HG03558 (cell line): ENCODE results near the gene KCNMA1.
"Not testable (repeated sequence)": the region's sequence is repeated elsewhere in the genome, so short reads cannot be mapped to it uniquely, and the experiment has no call there.

Experiments
- ATAC-seq: cut with Tn5 transposase; IDR thresholded peaks from one replicate; pipeline ENCODE4 v1.9.1; 2021; ENCODE audit warnings: moderate number of reproducible peaks; ENCODE audit not compliant: unreplicated experiment; ENCODE audit errors: extremely low read depth

KCNMA1 gene

DNA sequence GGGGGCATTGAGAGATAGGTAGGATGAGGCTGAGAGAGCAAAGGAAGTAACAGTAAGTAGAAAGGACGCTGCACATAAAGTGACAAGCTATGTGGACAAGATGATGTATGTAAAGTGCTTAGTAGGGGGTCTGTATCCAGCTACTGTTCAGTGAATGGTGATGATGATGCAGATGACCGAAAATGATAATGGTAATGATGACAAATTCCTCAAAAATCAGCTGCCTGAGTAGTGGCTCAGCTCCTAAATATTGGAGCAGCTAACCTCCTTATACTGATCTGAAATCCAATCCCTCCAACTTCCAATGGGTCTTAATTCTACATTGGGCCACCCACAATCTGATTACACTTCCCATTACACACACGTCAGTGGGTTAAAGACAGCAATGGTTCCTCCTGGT lies 27.1 kb upstream of the KCNMA1 start:
- no peak for ATAC-seq

GRCh38 chr10:77664008-77664407 lies 26.4 kb upstream of the KCNMA1 start:
- ATAC-seq = no peak

DNA sequence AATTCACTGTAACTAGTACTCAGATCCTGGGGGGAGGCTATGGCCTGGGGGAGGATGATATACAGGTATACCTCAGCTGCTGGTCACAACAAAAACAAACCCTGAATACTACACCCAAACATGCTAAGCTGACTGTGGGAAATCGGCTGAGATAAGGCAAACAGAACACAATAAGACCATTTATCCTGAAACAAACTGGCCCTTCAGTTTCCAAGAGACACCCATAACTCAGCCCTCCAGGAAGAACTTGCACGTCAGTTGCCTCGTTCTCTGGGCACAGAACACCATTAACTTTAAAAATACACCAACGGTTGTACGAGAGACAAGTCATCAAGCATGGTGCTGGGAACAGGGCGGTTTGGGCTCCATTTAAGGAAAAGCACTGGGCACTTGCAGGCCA lies 24.1 kb upstream of the KCNMA1 start:
- ATAC-seq = no peak

- no peak for ATAC-seq
Observed at GRCh38 chr10:77661100-77661499, 23.5 kb upstream of the KCNMA1 start.

DNA sequence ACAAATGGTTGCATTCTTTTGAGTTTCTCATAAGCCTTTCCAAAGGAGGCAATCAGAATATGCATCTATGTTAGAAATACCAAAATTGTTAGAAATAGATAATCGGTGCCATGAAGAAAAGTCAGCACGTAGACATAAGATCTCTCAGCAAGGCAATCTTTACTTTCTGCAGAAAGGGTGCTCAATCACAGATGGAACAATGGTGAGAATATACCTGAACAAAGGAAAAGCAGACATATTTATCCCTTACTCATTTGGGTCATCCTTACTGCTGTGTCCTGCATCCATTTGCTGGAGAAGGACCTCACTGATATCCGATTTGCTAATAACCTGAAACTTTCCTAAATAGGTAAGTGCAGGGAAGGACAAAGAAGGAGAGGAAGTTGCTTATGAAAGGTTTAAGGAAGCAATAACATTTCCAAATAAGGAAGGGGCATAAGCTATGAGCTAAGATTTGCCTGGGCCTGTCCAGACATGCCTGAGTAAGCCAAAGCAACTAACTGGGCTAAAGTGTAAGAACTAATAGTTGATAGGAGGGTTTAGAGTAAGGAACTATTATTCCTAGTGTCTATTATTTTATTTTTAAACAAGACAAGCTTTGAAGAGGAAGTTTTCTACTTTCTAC lies 21.6 kb upstream of the KCNMA1 start:
- ATAC-seq = not testable (repeated sequence)

DNA sequence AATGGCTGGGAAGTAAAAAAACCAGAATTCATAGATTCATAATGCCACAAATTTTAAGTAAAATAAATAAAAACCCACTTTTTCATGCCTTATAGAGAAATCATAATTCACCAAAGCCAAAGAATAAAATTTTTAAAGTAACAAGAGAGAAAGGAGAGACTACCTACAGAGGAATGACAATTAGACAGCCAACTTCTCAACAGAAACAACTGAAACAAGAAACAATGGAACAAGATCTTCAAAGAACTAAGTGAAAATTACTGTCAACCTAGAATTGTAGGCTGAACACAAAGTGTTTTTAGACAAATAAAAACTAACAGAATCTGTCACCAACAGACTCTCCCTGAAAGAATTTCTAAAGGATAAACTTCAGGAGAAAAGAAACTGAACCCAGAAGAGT lies 15.6 kb upstream of the KCNMA1 start:
- ATAC-seq = no peak

- ATAC-seq = no peak
Observed at GRCh38 chr10:77649333-77650331, 12.0 kb upstream of the KCNMA1 start.

GRCh38 chr10:77648472-77648871 lies 10.9 kb upstream of the KCNMA1 start:
- no peak for ATAC-seq

DNA sequence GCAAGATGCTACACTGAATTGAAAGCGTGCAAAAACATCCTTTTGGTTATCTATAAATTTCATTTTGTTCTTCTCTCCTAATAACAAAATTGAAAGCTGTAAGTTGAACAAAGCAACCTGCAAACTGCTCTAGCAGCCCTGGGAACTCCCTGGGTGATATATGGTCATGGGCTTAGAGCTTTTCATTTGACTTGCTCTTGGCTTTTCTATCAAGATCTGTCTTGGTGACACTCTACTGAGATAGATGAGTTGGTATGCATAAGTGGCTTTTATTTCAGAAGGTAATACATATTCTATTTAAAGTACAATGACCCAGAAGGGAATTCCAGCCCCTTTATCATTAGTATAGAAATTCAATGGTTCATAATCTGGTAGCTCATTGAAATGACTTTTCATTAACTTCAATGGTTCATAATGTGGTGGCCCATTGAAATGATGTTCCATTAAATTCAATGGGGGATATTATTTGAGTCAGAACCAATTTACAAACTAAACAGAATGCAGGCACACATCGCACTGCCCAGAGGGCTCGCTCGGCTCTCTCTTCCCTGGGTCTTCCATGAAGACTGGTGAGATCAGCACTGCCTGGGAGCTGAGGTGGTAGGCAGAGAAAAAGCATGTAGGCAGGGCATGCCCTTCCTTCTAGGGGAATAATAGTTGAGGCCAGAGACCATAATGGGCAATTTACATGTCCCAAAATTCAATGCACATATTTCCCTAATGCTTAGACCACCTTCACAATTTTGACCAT lies 10.1 kb upstream of the KCNMA1 start:
- ATAC-seq = no peak

GRCh38 chr10:77644557-77645243 lies 7.1 kb upstream of the KCNMA1 start:
- no peak for ATAC-seq

DNA sequence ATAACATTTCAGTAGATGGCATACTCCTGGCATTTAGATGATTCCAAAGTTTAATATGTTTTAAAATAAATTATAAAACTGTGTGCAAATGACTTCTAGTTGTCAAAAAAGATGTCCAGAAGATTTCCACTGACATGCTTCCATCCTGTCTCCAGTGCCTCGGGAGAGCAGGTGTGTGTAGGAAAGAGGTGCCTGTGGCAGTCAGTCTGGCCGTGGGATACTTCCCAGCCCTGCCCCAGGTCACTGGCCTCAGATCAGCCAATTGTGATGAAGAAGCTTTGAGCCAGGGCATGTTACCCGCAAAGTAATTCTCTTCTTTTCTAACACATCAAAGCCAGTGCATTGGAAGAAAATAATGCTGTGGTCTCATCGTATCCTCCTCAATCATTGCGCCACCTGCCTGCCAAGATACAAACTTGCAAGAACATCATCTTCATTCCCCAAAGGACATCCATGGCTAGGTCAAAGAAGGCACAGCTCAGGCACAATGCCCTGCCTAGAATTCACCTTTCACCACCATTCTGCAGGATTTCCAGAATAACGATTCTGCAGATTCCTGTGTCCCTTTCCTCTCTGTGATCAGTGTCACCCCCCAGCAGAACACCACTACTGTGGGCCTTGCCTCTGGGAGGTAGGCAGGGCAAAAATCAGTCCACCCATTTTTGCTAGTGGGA lies 6.3 kb upstream of the KCNMA1 start:
- ATAC-seq = no peak

DNA sequence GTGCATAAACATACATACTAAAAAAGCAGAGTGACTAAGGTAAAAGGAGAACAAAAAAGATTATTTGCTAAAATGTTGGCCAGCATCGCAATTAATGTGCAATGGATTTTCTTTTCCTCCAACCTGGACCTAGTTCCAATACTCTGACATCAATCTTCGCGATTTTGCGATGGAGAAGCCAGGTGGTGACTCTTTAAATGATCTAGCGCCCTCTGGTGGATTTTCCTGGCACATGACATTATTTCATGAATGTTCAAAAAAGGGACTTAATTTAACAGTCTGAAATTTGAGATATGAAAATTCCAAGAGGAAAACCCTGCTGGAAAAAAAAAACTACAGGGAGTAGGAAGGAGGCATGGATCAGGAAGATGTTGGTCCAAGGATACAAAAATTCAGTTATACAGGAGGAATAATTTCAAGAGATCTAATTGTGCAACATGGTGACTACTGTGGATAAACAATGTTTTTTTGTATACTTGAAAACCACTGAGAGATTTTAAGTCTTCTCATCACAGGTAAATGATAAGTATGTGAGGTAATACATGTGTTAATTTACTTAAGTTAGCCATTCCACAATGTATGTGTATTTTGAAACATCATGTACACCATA lies 4.3 kb upstream of the KCNMA1 start:
- ATAC-seq = no peak

DNA sequence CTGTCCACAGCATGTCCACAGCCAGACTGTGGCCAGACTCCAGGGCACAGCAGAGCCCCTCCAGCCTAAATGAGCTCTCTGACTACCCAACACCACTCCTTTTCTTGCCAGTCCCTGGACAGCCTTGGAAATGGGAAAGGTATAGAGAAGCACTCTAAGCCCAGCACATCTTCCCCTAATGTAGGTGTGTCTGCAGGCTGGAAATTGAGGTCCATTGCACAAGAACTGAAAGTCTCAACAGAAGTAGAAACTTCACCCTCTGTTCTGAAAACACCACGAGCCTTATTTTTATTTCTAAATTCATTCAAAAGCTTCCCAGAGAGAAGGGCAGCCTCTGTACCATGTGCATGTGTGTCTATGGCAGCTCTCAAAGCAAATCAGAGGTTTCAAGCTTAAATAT lies 3.7 kb upstream of the KCNMA1 start:
- ATAC-seq = no peak

DNA sequence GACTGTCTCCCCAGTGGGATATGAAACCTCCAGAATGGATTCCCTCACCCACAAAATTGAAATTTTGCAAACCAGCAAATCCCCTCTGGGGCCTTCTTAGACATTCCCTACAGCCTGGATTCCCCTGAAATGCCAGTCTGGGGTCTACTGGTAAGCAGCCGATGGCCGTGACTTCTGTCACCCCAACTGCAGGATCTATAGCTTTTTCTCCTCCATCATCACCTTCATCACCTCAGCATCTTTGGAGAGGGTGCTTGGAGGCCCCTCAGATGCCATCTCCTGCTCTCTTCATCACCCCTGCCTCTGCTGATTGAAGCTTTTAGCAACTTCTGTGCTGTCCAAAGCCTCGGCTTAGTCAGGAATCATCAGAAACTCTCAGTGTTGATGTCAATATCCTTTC lies 2.6 kb upstream of the KCNMA1 start:
- no peak for ATAC-seq

DNA sequence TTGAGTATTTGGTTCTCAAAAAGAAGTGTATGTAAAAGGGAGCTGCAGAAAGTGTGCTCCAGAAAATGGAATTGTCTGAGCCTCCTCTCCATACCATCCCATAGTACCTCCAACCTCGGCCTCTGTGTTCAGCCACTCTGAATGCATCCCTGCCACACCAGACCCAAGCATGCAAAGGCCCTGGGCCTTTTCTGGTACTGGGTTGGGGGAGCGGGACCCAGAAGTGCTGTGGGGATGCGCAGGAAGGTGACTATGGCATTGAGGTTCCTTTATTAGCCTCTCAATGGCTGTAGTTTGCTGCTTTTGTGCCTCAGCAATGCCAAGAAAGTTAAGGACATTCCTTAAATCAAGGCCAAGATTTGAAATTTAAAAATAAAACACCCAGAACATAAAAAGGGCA lies 2.1 kb upstream of the KCNMA1 start:
- ATAC-seq = no peak

- ATAC-seq = no peak
Observed at GRCh38 chr10:77638321-77639101, 903 bp upstream of the KCNMA1 start.

- ATAC-seq = no peak
Observed at GRCh38 chr10:77636967-77637531, 559 bp downstream of the KCNMA1 start.

GRCh38 chr10:77636282-77636966 lies 1.2 kb downstream of the KCNMA1 start:
- no peak for ATAC-seq
